ENCODE data around the gene PSMD12.
A peak's percentile ranks its signal among the peaks of the same experiment; 100 is the strongest.
"Not testable (repeated sequence)": the region's sequence is repeated elsewhere in the genome, so short reads cannot be mapped to it uniquely, and the experiment has no call there.

PSMD12 gene

GRCh38 chr17:67366193-67367157 is at the start of gene PSMD12:
TSS of gene PSMD12 (minus strand) at chr17:67366577. CDS start at chr17:67366519, 58 bp downstream.
- peak; percentile 96 for DNase-seq

- DNase-seq: no peak
Observed at GRCh38 chr17:67415291-67415690, 48.9 kb upstream of the PSMD12 start.

GRCh38 chr17:67414559-67414958 is 48.2 kb upstream of the PSMD12 start:
- no peak for DNase-seq

- no peak for DNase-seq
Observed at GRCh38 chr17:67414130-67414529, 47.8 kb upstream of the PSMD12 start.

- no peak for DNase-seq
Observed at GRCh38 chr17:67413388-67413787, 47.0 kb upstream of the PSMD12 start.

- no peak for DNase-seq
Observed at GRCh38 chr17:67412941-67413340, 46.6 kb upstream of the PSMD12 start.

- no peak for DNase-seq
Observed at GRCh38 chr17:67412032-67412431, 45.7 kb upstream of the PSMD12 start.

- no peak for DNase-seq
Observed at GRCh38 chr17:67411397-67411796, 45.0 kb upstream of the PSMD12 start.

GRCh38 chr17:67408455-67408830 is 42.1 kb upstream of the PSMD12 start:
- not testable (repeated sequence) for DNase-seq

- no peak for DNase-seq
Observed at GRCh38 chr17:67403483-67403882, 37.1 kb upstream of the PSMD12 start.

GRCh38 chr17:67403065-67403464 is 36.7 kb upstream of the PSMD12 start:
- DNase-seq: no peak

- no peak for DNase-seq
Observed at GRCh38 chr17:67401598-67402504, 35.5 kb upstream of the PSMD12 start.

- DNase-seq: no peak
Observed at GRCh38 chr17:67401106-67401505, 34.7 kb upstream of the PSMD12 start.

- DNase-seq: no peak
Observed at GRCh38 chr17:67400193-67400592, 33.8 kb upstream of the PSMD12 start.

- DNase-seq: no peak
Observed at GRCh38 chr17:67399676-67400075, 33.3 kb upstream of the PSMD12 start.

- no peak for DNase-seq
Observed at GRCh38 chr17:67393809-67394397, 27.5 kb upstream of the PSMD12 start.

GRCh38 chr17:67392111-67392510 is 25.7 kb upstream of the PSMD12 start:
- peak; percentile 24 for DNase-seq

- DNase-seq: peak; percentile 76
Observed at GRCh38 chr17:67390646-67391361, 24.4 kb upstream of the PSMD12 start.

- DNase-seq: no peak
Observed at GRCh38 chr17:67390006-67390645, 23.7 kb upstream of the PSMD12 start.

- DNase-seq: no peak
Observed at GRCh38 chr17:67388986-67389385, 22.6 kb upstream of the PSMD12 start.

GRCh38 chr17:67388536-67388935 is 22.2 kb upstream of the PSMD12 start:
- DNase-seq: not testable (repeated sequence)
